GM19035 (cell line): ENCODE measurements around the gene HOXB9.

Experiments
- ATAC-seq: cut with Tn5 transposase; IDR thresholded peaks from one replicate; pipeline ENCODE4 v1.9.1; 2021; ENCODE audit not compliant: unreplicated experiment

HOXB9 gene

GRCh38 chr17:48626245-48627117 lies at the start of gene HOXB9:
TSS of gene HOXB9 (minus strand) at chr17:48626358. CDS start at chr17:48626269, 89 bp downstream.
- no peak for ATAC-seq

GRCh38 chr17:48672340-48672739 lies 46.2 kb upstream of the HOXB9 start:
- ATAC-seq, result no peak

- no peak for ATAC-seq
Observed at GRCh38 chr17:48671697-48672171, 45.6 kb upstream of the HOXB9 start.

- ATAC-seq, result no peak
Observed at GRCh38 chr17:48663134-48663924, 37.2 kb upstream of the HOXB9 start.

- ATAC-seq, result no peak
Observed at GRCh38 chr17:48655913-48656312, 29.8 kb upstream of the HOXB9 start.

- no peak for ATAC-seq
Observed at GRCh38 chr17:48649741-48650140, 23.6 kb upstream of the HOXB9 start.

GRCh38 chr17:48647963-48648245 lies 21.7 kb upstream of the HOXB9 start:
- no peak for ATAC-seq

GRCh38 chr17:48647103-48647962 lies 21.2 kb upstream of the HOXB9 start:
- ATAC-seq, result no peak

GRCh38 chr17:48646183-48647102 lies 20.3 kb upstream of the HOXB9 start:
- no peak for ATAC-seq

GRCh38 chr17:48645639-48646182 lies 19.6 kb upstream of the HOXB9 start:
- ATAC-seq, result no peak

GRCh38 chr17:48644910-48645557 lies 18.9 kb upstream of the HOXB9 start:
- no peak for ATAC-seq

- ATAC-seq, result no peak
Observed at GRCh38 chr17:48644159-48644558, 18.0 kb upstream of the HOXB9 start.

- no peak for ATAC-seq
Observed at GRCh38 chr17:48643697-48644012, 17.5 kb upstream of the HOXB9 start.

GRCh38 chr17:48642843-48643696 lies 16.9 kb upstream of the HOXB9 start:
- ATAC-seq, result no peak

- ATAC-seq, result no peak
Observed at GRCh38 chr17:48642059-48642842, 16.1 kb upstream of the HOXB9 start.

- ATAC-seq, result no peak
Observed at GRCh38 chr17:48641541-48642058, 15.4 kb upstream of the HOXB9 start.

GRCh38 chr17:48640858-48641180 lies 14.7 kb upstream of the HOXB9 start:
- no peak for ATAC-seq
